A549 treated with GW870086 at 1 μM for 4 hours (cell line): ENCODE results near the gene N4BP2. TPM values are rescaled to one million over a fixed set of nuclear protein-coding genes. Genes with fewer than 3 reads are reported as not detected.

Source experiments
- total RNA-seq: library from RNA; stranded (reverse); fragments of 200-300 nt; extraction: Qiagen RNA extraction; gene quantifications from 5 replicates; pipeline ENCODE4 v1.2.3, GENCODE V29; 2022; ENCODE audit warnings: low read depth

The N4BP2 gene
- 1.5 to 3.4 TPM (median 2.9 TPM) in 5 replicates for total RNA-seq

DNA sequence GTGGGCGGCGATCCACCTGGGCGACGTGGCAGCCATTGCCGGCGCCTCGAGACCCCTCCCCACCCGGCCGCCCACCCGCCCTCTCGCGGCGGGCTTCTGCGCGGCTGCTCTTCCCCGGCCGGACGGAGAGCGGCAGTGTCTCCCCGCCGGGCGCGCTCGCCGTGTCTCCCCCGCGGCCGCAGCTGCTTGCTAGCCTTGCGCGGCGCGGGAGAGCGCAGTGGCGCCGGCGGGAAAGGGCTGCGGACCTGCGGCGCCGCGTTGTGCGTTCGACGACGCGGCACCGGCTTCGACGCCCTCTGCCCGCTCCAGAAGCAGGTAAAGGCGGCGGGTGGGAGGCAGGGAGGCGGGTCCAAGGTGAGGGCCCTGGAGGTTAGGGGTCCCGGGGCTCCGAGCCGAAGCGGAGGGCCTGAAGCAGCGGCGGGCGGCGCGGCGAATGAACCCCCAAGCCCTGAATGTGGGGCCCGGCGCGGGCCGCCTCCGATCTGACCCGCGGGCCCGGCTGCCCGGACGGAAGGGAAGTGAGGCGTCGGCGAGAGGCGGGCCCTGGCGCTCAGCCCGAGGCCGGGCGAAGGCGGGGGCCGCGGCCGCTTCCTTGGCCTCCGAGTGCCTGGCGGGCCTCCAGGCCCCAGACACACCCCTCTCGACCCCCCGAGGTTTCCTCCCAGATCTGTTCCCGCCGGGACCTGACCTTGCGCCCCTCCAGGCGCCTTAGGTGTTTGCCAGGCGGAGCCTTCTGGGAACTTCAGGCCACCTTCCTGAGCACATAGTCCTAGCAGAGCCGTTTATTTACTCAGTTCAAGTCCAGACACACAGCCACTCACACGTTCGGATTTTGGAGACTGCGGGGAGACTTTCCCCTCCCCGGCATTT is at the start of gene N4BP2:
Gene N4BP2, plus strand, starts transcription at position 135 of the 870 bp plus-strand sequence. CDS start 40,491 bp downstream, outside the sequence.

DNA sequence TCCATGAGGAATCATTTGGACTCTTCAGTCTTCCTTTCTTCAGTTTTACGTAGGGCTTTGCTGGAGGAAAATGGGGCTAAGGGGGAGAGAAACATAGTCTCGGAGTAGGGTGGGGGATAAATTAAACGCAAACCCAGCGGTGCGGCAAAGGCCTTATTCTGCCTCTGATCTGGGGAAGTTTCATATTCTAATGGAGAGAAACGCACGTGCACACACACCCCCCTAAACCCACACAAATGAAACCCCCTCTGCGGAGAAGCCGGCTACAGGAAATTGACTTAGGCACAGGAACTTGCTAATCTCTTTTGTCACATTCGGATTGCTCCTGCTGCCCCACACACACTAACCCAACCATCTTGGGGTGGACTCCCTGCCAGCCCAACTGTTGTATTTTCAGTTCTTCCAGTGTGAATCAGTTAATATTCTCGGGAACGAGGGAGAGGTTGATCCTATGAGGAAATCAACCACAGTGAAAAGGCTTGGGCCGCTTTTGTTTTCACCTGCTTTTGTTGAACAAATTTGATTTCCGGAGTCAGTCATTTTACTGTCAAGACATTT is 140.2 kb downstream of the N4BP2 start, which contains the start of gene RHOH:
Gene RHOH, plus strand, starts transcription at position 308 of the 558 bp plus-strand sequence. CDS start 46,356 bp downstream, outside the sequence.

Other genes starting within 250 kb of the N4BP2 start
- gene PDS5A, start 78.9 kb upstream of the N4BP2 start, total RNA-seq: 21.6 to 31.0 TPM (median 27.4 TPM) in 5 replicates
- gene RHOH, start 140.2 kb downstream of the N4BP2 start, total RNA-seq: 0.11 to 0.16 TPM (median 0.12 TPM) in 4 of 5 replicates, not detected in the other